Activated CD8-positive, alpha-beta memory T cell treated with anti-CD3 and anti-CD28 coated beads for 48 hours (primary cell): ENCODE results near the gene HPN.
"Not testable (repeated sequence)": the region's sequence is repeated elsewhere in the genome, so short reads cannot be mapped to it uniquely, and the experiment has no call there.

Source experiments
- DNase-seq, 3 experiments: peaks; one replicate each; pipeline ENCODE4 v3.0.0-alpha.2; 2020; ENCODE audit warnings: low read depth in 2 of 3, low spot score in 2 of 3

Gene HPN

GRCh38 chr19:35027009-35027408, 14.5 kb upstream of the HPN start:
- DNase-seq, result no peak

GRCh38 chr19:35027851-35028599, 13.5 kb upstream of the HPN start:
- no peak for DNase-seq

GRCh38 chr19:35028600-35028885, 13.0 kb upstream of the HPN start:
- not testable (repeated sequence) for DNase-seq

- DNase-seq, result not testable (repeated sequence)
These were observed 12.2 kb upstream of the HPN start for GRCh38 chr19:35029275-35029736.

- no peak for DNase-seq
These were observed 11.7 kb upstream of the HPN start for GRCh38 chr19:35029737-35030256.

- DNase-seq, result peak in 2 of 3 experiments; percentile 51 to 56
These were observed 11.1 kb upstream of the HPN start, which contains the start of gene SCN1B for GRCh38 chr19:35030257-35031071. TSS of gene SCN1B (plus strand) at chr19:35030470. CDS start at chr19:35030821, 351 bp downstream.

GRCh38 chr19:35031072-35031881, 10.2 kb upstream of the HPN start:
- DNase-seq, result no peak

- DNase-seq, result no peak
These were observed 9.1 kb upstream of the HPN start for GRCh38 chr19:35032356-35032865.

GRCh38 chr19:35033067-35034004, 8.2 kb upstream of the HPN start:
- no peak for DNase-seq

GRCh38 chr19:35034005-35034502, 7.5 kb upstream of the HPN start:
- DNase-seq, result no peak

- DNase-seq, result no peak
These were observed 6.7 kb upstream of the HPN start for GRCh38 chr19:35034588-35035382.

GRCh38 chr19:35037716-35038622, 3.6 kb upstream of the HPN start:
- DNase-seq, result no peak

- no peak for DNase-seq
These were observed 2.7 kb upstream of the HPN start for GRCh38 chr19:35038623-35039512.

- no peak for DNase-seq
These were observed 1.4 kb upstream of the HPN start for GRCh38 chr19:35039881-35040825.

- no peak for DNase-seq
These were observed 534 bp upstream of the HPN start for GRCh38 chr19:35040826-35041547.
